BLaER1 treated with 17β-estradiol and CSF1 and Interleukin-3, amounts not matched to agents 10 nM and 100 nM (cell line): ENCODE measurements around the gene SOST.

Experiments used
- H3K27ac ChIP-seq, 11 experiments: shearing (Covaris generic); formaldehyde crosslinking; 2 replicates each; pipeline ENCODE4 v1.8.1; 2022
- H3K27me3 ChIP-seq, 11 experiments: shearing (Covaris generic); formaldehyde crosslinking; 2 replicates each; pipeline ENCODE4 v1.8.1; 2022
- H3K36me3 ChIP-seq, 11 experiments: shearing (Covaris generic); formaldehyde crosslinking; 2 replicates each; pipeline ENCODE4 v1.8.1; 2022
- H3K4me1 ChIP-seq, 10 experiments: shearing (Covaris generic); formaldehyde crosslinking; 2 replicates each; pipeline ENCODE4 v1.8.1; 2022
- H3K4me2 ChIP-seq, 11 experiments: shearing (Covaris generic); formaldehyde crosslinking; 2 replicates each; pipeline ENCODE4 v1.8.1; 2022
- H3K4me3 ChIP-seq, 10 experiments: shearing (Covaris generic); formaldehyde crosslinking; 2 replicates each; pipeline ENCODE4 v1.8.1; 2022
- H3K9ac ChIP-seq, 11 experiments: shearing (Covaris generic); formaldehyde crosslinking; 2 replicates each; pipeline ENCODE4 v1.8.1; 2022
- H3K9me3 ChIP-seq, 11 experiments: shearing (Covaris generic); formaldehyde crosslinking; replicated peaks in 1 of 11; 2 replicates each; pipeline ENCODE4 v1.8.1; 2022
- H4K20me1 ChIP-seq, 11 experiments: shearing (Covaris generic); formaldehyde crosslinking; 2 replicates each; pipeline ENCODE4 v1.8.1; 2022
- Cebpa-rat ChIP-seq, 11 experiments: shearing (Covaris generic); IDR thresholded peaks; 2 replicates each; pipeline ENCODE4 v1.8.1; 2022

Gene SOST

DNA sequence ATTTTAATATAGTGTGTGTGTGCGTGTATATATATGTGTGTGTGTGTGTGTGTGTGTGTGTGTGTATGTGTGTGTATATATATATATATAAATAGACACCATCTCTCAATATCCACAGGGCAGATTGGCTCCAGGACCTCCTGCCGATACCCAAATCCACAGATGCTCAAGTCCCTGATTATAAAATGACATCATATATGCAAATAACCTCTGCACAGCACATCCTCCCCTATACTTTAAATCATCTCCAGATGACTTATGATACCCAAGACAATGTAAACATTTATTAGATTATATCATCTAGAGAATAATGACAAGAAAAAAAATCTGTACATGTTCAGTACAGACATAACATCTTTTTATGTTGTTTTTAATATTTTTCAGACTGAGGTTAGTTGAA is 12.4 kb upstream of the SOST start:
- Histone ChIP-seq H3K27me3 (no peaks in the 10 kb centered on the region), H3K36me3 (peaks cover 41 to 98% (median 84%) of the 10 kb centered on the region in 11 experiments), H3K27ac (peak overlapping the region in 4 of 11 experiments; percentile 94 to 99 (median 96); a peak in 7 of 22 replicates), H3K4me2 (peak overlapping the region in 6 of 11 experiments; percentile 84 to 98 (median 94); a peak in 9 of 22 replicates), H3K4me1 (peaks cover 33 to 100% (median 93%) of the 10 kb centered on the region in 10 experiments), H3K9ac (no peak overlapping the region), H4K20me1 (peaks cover 0 to 8% (median 0%) of the 10 kb centered on the region in 11 experiments; a peak in 1 of 22 replicates), H3K9me3 (peaks cover 0 to 26% (median 0%) of the 10 kb centered on the region in 11 experiments; a peak in 10 of 22 replicates), H3K4me3 (no peak overlapping the region)
- no peak for TF ChIP-seq Cebpa-rat (IDR thresholded peaks at IDR 0.05)

GRCh38 chr17:43769859-43770258 is 11.3 kb upstream of the SOST start:
- TF ChIP-seq Cebpa-rat (IDR thresholded peaks at IDR 0.05) = no peak
- Histone ChIP-seq H3K27me3 (no peaks in the 10 kb centered on the region), H3K4me1 (peaks cover 33 to 98% (median 83%) of the 10 kb centered on the region in 10 experiments), H3K4me3 (peak overlapping the region in 1 of 10 experiments; percentile 14; a peak in 2 of 20 replicates), H3K36me3 (peaks cover 40 to 98% (median 73%) of the 10 kb centered on the region in 11 experiments), H3K27ac (peak overlapping the region in 9 of 11 experiments; percentile 65 to 87 (median 79); a peak in 16 of 22 replicates), H3K9ac (no peak overlapping the region; a peak in 1 of 22 replicates), H3K4me2 (peak overlapping the region in 7 of 11 experiments; percentile 79 to 98 (median 91); a peak in 15 of 22 replicates), H4K20me1 (peaks cover 0 to 16% (median 0%) of the 10 kb centered on the region in 11 experiments; a peak in 3 of 22 replicates), H3K9me3 (peaks cover 0 to 26% (median 0%) of the 10 kb centered on the region in 11 experiments; a peak in 10 of 22 replicates)

GRCh38 chr17:43769426-43769825 is 10.8 kb upstream of the SOST start:
- Histone ChIP-seq H4K20me1 (peaks cover 0 to 20% (median 0%) of the 10 kb centered on the region in 11 experiments; a peak in 3 of 22 replicates), H3K4me1 (peaks cover 33 to 98% (median 81%) of the 10 kb centered on the region in 10 experiments), H3K4me3 (peak overlapping the region in 2 of 10 experiments; percentile 10 to 15; a peak in 3 of 20 replicates), H3K36me3 (peaks cover 36 to 98% (median 69%) of the 10 kb centered on the region in 11 experiments), H3K9ac (peak overlapping the region in 8 of 11 experiments; percentile 21 to 70 (median 58); a peak in 10 of 22 replicates), H3K27ac (peak overlapping the region; percentile 30 to 87 (median 73); a peak in 19 of 22 replicates), H3K27me3 (no peaks in the 10 kb centered on the region), H3K4me2 (peak overlapping the region in 10 of 11 experiments; percentile 58 to 98 (median 82); a peak in 18 of 22 replicates), H3K9me3 (peaks cover 0 to 22% (median 0%) of the 10 kb centered on the region in 11 experiments; a peak in 10 of 22 replicates)
- TF ChIP-seq Cebpa-rat (IDR thresholded peaks at IDR 0.05) = no peak

DNA sequence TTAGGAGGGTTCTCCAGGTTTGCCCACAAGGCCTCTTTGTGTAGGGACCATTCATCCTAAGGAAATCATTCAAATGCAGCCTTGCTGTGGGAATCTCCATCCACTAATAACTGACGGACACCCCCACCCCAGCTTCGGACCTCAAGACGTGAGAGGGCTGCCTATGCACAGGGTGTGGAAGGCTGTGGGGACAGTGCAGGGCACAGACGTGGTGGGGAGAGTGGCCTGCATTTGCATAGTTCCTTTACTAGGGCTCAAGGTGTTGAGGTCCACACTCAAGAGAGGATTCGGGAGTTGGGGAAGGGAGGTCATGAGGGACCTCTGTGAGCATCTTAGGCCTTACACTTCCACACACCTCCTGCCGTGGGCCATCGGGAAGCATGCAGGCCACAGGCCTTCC is 10.4 kb upstream of the SOST start:
- Histone ChIP-seq H4K20me1 (peaks cover 0 to 24% (median 0%) of the 10 kb centered on the region in 11 experiments; a peak in 3 of 22 replicates), H3K4me3 (peak overlapping the region in 3 of 10 experiments; percentile 10 to 15 (median 13); a peak in 3 of 20 replicates), H3K4me2 (peak overlapping the region; percentile 58 to 98 (median 80)), H3K27me3 (no peaks in the 10 kb centered on the region), H3K27ac (peak overlapping the region; percentile 30 to 87 (median 73); a peak in 20 of 22 replicates), H3K36me3 (peaks cover 31 to 96% (median 64%) of the 10 kb centered on the region in 11 experiments), H3K4me1 (peaks cover 30 to 96% (median 76%) of the 10 kb centered on the region in 10 experiments), H3K9ac (peak overlapping the region in 10 of 11 experiments; percentile 18 to 70 (median 48); a peak in 16 of 22 replicates), H3K9me3 (peaks cover 0 to 18% (median 0%) of the 10 kb centered on the region in 11 experiments; a peak in 9 of 22 replicates)
- TF ChIP-seq Cebpa-rat (IDR thresholded peaks at IDR 0.05) = no peak

DNA sequence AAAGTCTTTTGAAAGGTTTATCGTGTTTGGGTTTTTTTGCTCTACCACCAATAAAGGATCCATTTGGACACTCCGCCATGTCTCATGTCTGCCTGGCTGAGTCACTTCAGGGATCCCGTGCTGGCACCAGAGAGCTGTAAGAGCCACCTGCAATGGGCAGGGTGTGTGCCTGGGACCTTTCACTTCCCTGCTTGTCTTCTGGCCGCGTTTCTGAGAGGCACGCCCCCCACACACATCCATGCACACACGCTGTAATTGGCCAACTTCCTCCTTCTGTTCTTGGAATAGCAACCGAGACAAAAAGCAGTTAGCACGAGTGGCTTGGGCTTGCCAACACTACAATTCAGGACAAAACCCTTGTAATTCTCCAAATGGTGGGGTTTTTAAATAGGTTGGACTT is 9.8 kb upstream of the SOST start:
- Histone ChIP-seq H3K4me2 (peak overlapping the region; percentile 58 to 98 (median 80)), H3K36me3 (peaks cover 27 to 91% (median 59%) of the 10 kb centered on the region in 11 experiments)
- no peak for TF ChIP-seq Cebpa-rat (IDR thresholded peaks at IDR 0.05)

GRCh38 chr17:43767713-43768059 is 9.1 kb upstream of the SOST start:
- Histone ChIP-seq H3K27ac (peak overlapping the region in 9 of 11 experiments; percentile 23 to 87 (median 79); a peak in 16 of 22 replicates), H3K36me3 (peaks cover 25 to 84% (median 56%) of the 10 kb centered on the region in 11 experiments), H3K9ac (peak overlapping the region in 6 of 11 experiments; percentile 10 to 47 (median 28); a peak in 8 of 22 replicates), H3K9me3 (peaks cover 0 to 14% (median 0%) of the 10 kb centered on the region in 11 experiments; a peak in 2 of 22 replicates), H3K4me1 (peaks cover 17 to 84% (median 65%) of the 10 kb centered on the region in 10 experiments), H3K27me3 (no peaks in the 10 kb centered on the region), H4K20me1 (peaks cover 0 to 24% (median 0%) of the 10 kb centered on the region in 11 experiments; a peak in 3 of 22 replicates), H3K4me3 (no peak overlapping the region), H3K4me2 (peak overlapping the region in 10 of 11 experiments; percentile 58 to 98 (median 82); a peak in 18 of 22 replicates)
- TF ChIP-seq Cebpa-rat (IDR thresholded peaks at IDR 0.05) = no peak

More for the DNA sequence above, 9.8 kb upstream of the SOST start:
- Histone ChIP-seq H4K20me1 (peaks cover 0 to 24% (median 0%) of the 10 kb centered on the region in 11 experiments; a peak in 3 of 22 replicates), H3K9me3 (peaks cover 0 to 14% (median 0%) of the 10 kb centered on the region in 11 experiments; a peak in 2 of 22 replicates), H3K27me3 (no peaks in the 10 kb centered on the region), H3K4me3 (peak overlapping the region in 1 of 10 experiments; percentile 10; a peak in 1 of 20 replicates), H3K9ac (peak overlapping the region in 10 of 11 experiments; percentile 18 to 70 (median 48); a peak in 13 of 22 replicates), H3K4me1 (peaks cover 24 to 91% (median 70%) of the 10 kb centered on the region in 10 experiments), H3K27ac (peak overlapping the region; percentile 30 to 87 (median 73); a peak in 19 of 22 replicates)

- TF ChIP-seq Cebpa-rat (IDR thresholded peaks at IDR 0.05) = no peak
- Histone ChIP-seq H4K20me1 (peaks cover 0 to 24% (median 0%) of the 10 kb centered on the region in 11 experiments; a peak in 3 of 22 replicates), H3K9ac (peak overlapping the region in 6 of 11 experiments; percentile 10 to 47 (median 28); a peak in 7 of 22 replicates), H3K4me1 (peaks cover 14 to 79% (median 60%) of the 10 kb centered on the region in 10 experiments), H3K9me3 (peaks cover 0 to 14% (median 0%) of the 10 kb centered on the region in 11 experiments; a peak in 2 of 22 replicates), H3K36me3 (peaks cover 20 to 79% (median 51%) of the 10 kb centered on the region in 11 experiments; a peak in 21 of 22 replicates), H3K4me3 (no peak overlapping the region), H3K4me2 (peak overlapping the region in 8 of 11 experiments; percentile 58 to 98 (median 88); a peak in 15 of 22 replicates), H3K27me3 (no peaks in the 10 kb centered on the region), H3K27ac (peak overlapping the region in 9 of 11 experiments; percentile 23 to 87 (median 79); a peak in 15 of 22 replicates)
These were observed 8.6 kb upstream of the SOST start for GRCh38 chr17:43767053-43767712.
